ENCODE data around the gene KLHL42. TPM values are rescaled to one million over a fixed set of nuclear protein-coding genes. Genes with fewer than 3 reads are reported as not detected.

The KLHL42 gene
- total RNA-seq, 1 experiment from 2014 or later = 32.5 TPM

- no peaks in the 10 kb centered on the region for H3K36me3 Mint-ChIP-seq (ENCODE audit: insufficient read depth, unreplicated experiment)
- POLR2A ChIA-PET = interaction anchor here (1.0 to 1.1 kb wide), 2 partner anchors 15 to 55 kb away, joined by 3 read pairs; no protein-coding TSS in a partner anchor
- CTCF ChIA-PET = interaction anchor here (0.7 kb wide), 1 partner anchor 114 kb away, joined by 3 read pairs; no protein-coding TSS in a partner anchor
- DNase-seq (ENCODE audit: unreplicated experiment) = no peak
- H3K9me3 Mint-ChIP-seq (ENCODE audit: unreplicated experiment) = peaks cover 8% of the 10 kb centered on the region
- H3K27me3 Mint-ChIP-seq (ENCODE audit: insufficient read depth, unreplicated experiment) = no peaks in the 10 kb centered on the region
- no peak for TF ChIP-seq CTCF (IDR thresholded peaks at IDR 0.05; ENCODE audit: unreplicated experiment)
- H3K27ac Mint-ChIP-seq (ENCODE audit: low read depth, unreplicated experiment) = no peak overlapping the region
- peaks cover 12% of the 10 kb centered on the region for H3K4me1 Mint-ChIP-seq (ENCODE audit: insufficient read depth, unreplicated experiment)
- intact Hi-C loops (cut with micrococcal nuclease) = no loop called here
- no TSS peak for BruUV-seq (replicated peaks)
- H3K4me3 Mint-ChIP-seq (ENCODE audit: unreplicated experiment) = no peak overlapping the region
Measured at GRCh38 chr12:27814851-27815591, 35.0 kb downstream of the KLHL42 start.

GRCh38 chr12:27817766-27818165, 37.7 kb downstream of the KLHL42 start:
- ChIA-PET POLR2A (no interaction called here), CTCF (interaction anchor here (0.8 kb wide), 1 partner anchor 63 kb away, joined by 3 read pairs; no protein-coding TSS in a partner anchor)
- no peak for TF ChIP-seq CTCF (IDR thresholded peaks at IDR 0.05; ENCODE audit: unreplicated experiment)
- intact Hi-C loops (cut with micrococcal nuclease) = no loop called here
- DNase-seq (ENCODE audit: unreplicated experiment) = no peak
- peaks cover 17% of the 10 kb centered on the region for H3K4me1 Mint-ChIP-seq (ENCODE audit: insufficient read depth, unreplicated experiment)
- no peak overlapping the region for H3K4me3 Mint-ChIP-seq (ENCODE audit: unreplicated experiment)
- no peaks in the 10 kb centered on the region for H3K27me3 Mint-ChIP-seq (ENCODE audit: insufficient read depth, unreplicated experiment)
- H3K27ac Mint-ChIP-seq (ENCODE audit: low read depth, unreplicated experiment) = no peak overlapping the region
- BruUV-seq (replicated peaks) = no TSS peak
- H3K36me3 Mint-ChIP-seq (ENCODE audit: insufficient read depth, unreplicated experiment) = no peaks in the 10 kb centered on the region
- peaks cover 8% of the 10 kb centered on the region for H3K9me3 Mint-ChIP-seq (ENCODE audit: unreplicated experiment)

- no peak overlapping the region for H3K27ac Mint-ChIP-seq (ENCODE audit: low read depth, unreplicated experiment)
- intact Hi-C loops (cut with micrococcal nuclease) = no loop called here
- no peaks in the 10 kb centered on the region for H3K27me3 Mint-ChIP-seq (ENCODE audit: insufficient read depth, unreplicated experiment)
- peaks cover 8% of the 10 kb centered on the region for H3K9me3 Mint-ChIP-seq (ENCODE audit: unreplicated experiment)
- no peak for TF ChIP-seq CTCF (IDR thresholded peaks at IDR 0.05; ENCODE audit: unreplicated experiment)
- no peaks in the 10 kb centered on the region for H3K36me3 Mint-ChIP-seq (ENCODE audit: insufficient read depth, unreplicated experiment)
- BruUV-seq (replicated peaks) = no TSS peak
- no peak for DNase-seq (ENCODE audit: unreplicated experiment)
- ChIA-PET POLR2A (interaction anchor here (1.0 kb wide), 1 partner anchor 38 kb away, joined by 4 read pairs; the partner anchor contains the start of genes KLHL42 and MANSC4), CTCF (no interaction called here)
- H3K4me3 Mint-ChIP-seq (ENCODE audit: unreplicated experiment) = no peak overlapping the region
- peaks cover 17% of the 10 kb centered on the region for H3K4me1 Mint-ChIP-seq (ENCODE audit: insufficient read depth, unreplicated experiment)
Measured at GRCh38 chr12:27818401-27818918, 38.4 kb downstream of the KLHL42 start.

GRCh38 chr12:27820564-27820963, 40.5 kb downstream of the KLHL42 start:
- peak overlapping the region; percentile 89 for H3K27ac Mint-ChIP-seq (ENCODE audit: low read depth, unreplicated experiment)
- no TSS peak for BruUV-seq (replicated peaks)
- intact Hi-C loops (cut with micrococcal nuclease) = loop anchor here (10.0 kb wide), 1 partner anchor 1054 kb away; no protein-coding TSS in a partner anchor
- no peak for DNase-seq (ENCODE audit: unreplicated experiment)
- CTCF ChIA-PET = interaction anchor here (0.6 to 4.8 kb wide), 17 partner anchors 9 to 1206 kb away, joined by 3 to 75 read pairs (median 5); partner anchors contain the start of genes KLHL42 and MANSC4
- no peak for TF ChIP-seq CTCF (IDR thresholded peaks at IDR 0.05; ENCODE audit: unreplicated experiment)
- H3K4me1 Mint-ChIP-seq (ENCODE audit: insufficient read depth, unreplicated experiment) = peaks cover 6% of the 10 kb centered on the region
- no peaks in the 10 kb centered on the region for H3K36me3 Mint-ChIP-seq (ENCODE audit: insufficient read depth, unreplicated experiment)
- no peak overlapping the region for H3K4me3 Mint-ChIP-seq (ENCODE audit: unreplicated experiment)
- H3K27me3 Mint-ChIP-seq (ENCODE audit: insufficient read depth, unreplicated experiment) = no peaks in the 10 kb centered on the region
- POLR2A ChIA-PET = interaction anchor here (0.6 to 3.5 kb wide), 8 partner anchors 22 to 374 kb away, joined by 3 to 23 read pairs (median 4); partner anchors contain the start of genes KLHL42 and MANSC4
- peaks cover 8% of the 10 kb centered on the region for H3K9me3 Mint-ChIP-seq (ENCODE audit: unreplicated experiment)

Data from MCF 10A (cell line).